Neutrophil (primary cell): ENCODE measurements around the gene PTEN.

Experiments used
- H3K27ac ChIP-seq: fragments of 200-600 bp; sonication (generic); 2 replicates; pipeline ENCODE4 v1.5.1; 2016; ENCODE audit warnings: mild to moderate bottlenecking, moderate library complexity
- H3K27me3 ChIP-seq: fragments of 200-600 bp; sonication (generic); 2 replicates; pipeline ENCODE4 v1.6.0; 2016; ENCODE audit warnings: mild to moderate bottlenecking
- H3K36me3 ChIP-seq: fragments of 200-600 bp; sonication (generic); 2 replicates; pipeline ENCODE4 v1.5.1; 2017
- H3K4me1 ChIP-seq, 2 experiments: fragments of 200-600 bp in 1 of 2; sonication (generic) in 1 of 2; 1 replicate in 1 of 2; 2 replicates in 1 of 2; pipeline versions ENCODE4 v1.5.1 to v1.6.1; 2013 to 2016; ENCODE audit warnings: low read depth in 1 of 2, low read length in 1 of 2, mild to moderate bottlenecking in 1 of 2, moderate library complexity in 1 of 2; ENCODE audit not compliant: control insufficient read depth in 1 of 2, insufficient read depth in 1 of 2
- H3K4me3 ChIP-seq, 2 experiments: fragments of 200-600 bp in 1 of 2; sonication (generic) in 1 of 2; 1 replicate in 1 of 2; 2 replicates in 1 of 2; pipeline ENCODE4 v1.5.1; 2013 to 2016; ENCODE audit warnings: low read depth in 1 of 2, low read length in 1 of 2, mild to moderate bottlenecking in 1 of 2, moderate library complexity in 1 of 2
- H3K9me3 ChIP-seq: fragments of 200-600 bp; sonication (generic); 2 replicates; pipeline ENCODE4 v1.5.1; 2016
- CTCF ChIP-seq: fragments of 200-600 bp; sonication (generic); IDR thresholded peaks from 2 replicates; pipeline ENCODE4 v1.5.1; 2016; ENCODE audit warnings: antibody characterized with exemption

PTEN gene

GRCh38 chr10:88019753-88020152 is 156.3 kb downstream of the PTEN start:
- Histone ChIP-seq H3K9me3 (no peaks in the 10 kb centered on the region), H3K4me1 (peaks cover under 1 to 3% of the 10 kb centered on the region in 2 experiments), H3K27ac (no peak overlapping the region), H3K36me3 (no peaks in the 10 kb centered on the region), H3K27me3 (no peaks in the 10 kb centered on the region), H3K4me3 (no peak overlapping the region)
- no peak for TF ChIP-seq CTCF
